ENCODE results near the gene CCDC38.

Gene CCDC38

DNA sequence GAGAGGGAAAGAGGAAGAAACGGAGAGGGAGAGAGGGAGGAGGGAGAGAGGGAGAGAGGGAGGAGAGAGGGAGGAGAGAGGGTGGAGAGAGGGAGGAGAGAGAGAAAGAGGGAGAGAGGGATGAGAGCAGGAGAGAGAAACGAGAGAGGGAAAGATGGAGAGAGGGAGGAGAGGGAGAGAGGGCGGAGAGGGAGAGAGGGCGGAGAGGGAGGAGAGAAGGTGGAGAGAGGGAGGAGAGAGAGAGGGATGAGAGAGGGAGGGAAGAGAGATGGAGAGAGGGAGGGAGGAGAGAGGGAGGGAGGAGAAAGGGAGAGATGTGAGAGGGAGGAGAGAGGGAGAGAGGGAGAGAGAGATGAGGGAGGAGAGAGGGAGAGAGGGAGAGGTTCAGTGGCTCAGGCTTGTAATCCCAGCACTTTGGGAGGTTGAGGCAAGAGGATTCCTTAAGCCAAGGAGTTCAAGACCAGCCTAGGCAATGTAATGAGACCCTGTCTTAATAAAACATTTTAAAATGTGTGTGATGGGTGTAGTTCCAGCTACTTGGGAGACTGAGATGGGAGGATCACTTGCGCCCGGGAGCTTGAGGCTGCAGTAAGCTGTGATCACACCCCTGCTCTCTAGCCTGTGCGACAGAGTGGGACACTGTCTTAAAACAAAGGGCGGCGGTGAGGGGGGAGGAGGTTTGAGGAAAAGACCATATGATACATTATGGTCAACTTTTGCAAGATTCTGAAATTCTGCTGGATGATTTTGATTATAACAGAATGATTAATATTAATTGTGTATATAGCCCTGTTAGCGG lies 105.0 kb downstream of the CCDC38 start:
- DNase-seq (ENCODE audit: low read depth in 4 of 4, low spot score in 1 of 4) = no peak

DNA sequence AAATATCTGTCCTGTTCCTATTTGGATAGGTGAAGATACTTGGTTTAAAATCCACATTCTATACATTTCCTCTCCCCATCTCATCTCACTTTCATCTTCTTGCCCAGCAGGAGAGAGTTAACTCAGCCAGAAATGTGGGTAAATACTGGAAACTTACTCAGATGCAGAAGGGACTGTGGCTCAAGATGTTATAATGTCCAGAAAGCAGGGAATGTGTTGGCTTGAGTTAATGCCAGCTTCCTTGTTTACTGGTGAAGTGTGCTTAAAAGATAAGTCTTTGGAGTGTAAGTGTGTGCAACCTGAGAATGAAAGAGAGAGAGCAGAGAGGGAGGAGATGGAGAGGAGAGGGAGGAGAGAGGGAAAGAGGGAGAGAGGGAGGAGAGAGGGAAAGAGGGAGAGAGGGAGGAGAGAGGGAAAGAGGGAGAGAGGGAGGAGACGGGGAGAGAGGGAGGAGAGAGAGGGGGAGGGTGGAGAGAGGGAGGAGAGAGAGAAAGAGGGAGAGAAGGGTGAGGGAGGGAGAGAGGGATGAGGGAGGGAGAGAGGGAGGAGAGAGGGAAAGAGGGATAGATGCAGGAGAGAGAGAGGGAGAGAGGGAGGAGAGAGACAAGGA lies 105.7 kb downstream of the CCDC38 start:
- DNase-seq (ENCODE audit: low read depth in 4 of 4, low spot score in 1 of 4) = no peak

DNA sequence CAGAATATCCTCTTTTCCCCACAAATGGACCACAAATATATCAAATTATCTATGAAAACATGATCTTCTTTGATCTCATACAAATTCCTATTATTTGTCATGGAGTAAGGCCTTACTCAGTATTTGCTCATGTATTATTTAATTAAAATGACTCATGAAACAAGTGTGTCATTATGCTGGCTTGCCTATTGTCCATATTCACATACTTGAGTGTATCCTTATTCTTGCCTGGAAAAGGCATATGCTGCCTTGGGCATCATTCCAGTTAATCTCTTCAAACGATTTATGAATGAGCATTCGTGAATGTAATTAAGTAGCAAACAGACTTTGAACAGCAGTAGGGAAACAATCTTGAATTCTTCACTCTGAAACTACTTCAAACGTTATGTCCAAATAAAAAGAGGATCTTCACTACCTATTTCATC lies 106.2 kb downstream of the CCDC38 start:
- DNase-seq (ENCODE audit: low read depth in 4 of 4, low spot score in 1 of 4) = no peak

DNA sequence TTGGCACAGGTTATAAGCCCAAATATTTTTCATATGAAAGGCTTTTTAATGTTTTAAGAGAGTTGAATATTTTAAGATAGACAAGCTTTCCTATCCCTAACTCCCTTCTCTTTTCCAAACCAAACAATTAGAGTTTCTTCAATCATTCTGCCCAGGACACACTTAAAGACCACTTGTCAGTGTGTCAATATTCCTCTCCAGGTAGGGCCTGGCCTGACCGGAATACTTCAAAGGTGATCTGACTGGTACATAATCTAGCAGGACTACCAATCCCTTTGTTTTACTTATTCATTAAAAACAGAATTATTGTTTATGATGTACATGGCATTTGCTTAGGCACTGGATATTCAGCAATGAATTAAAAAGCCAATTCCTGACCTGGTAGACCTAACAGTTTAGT lies 107.8 kb downstream of the CCDC38 start:
- DNase-seq (ENCODE audit: low read depth in 4 of 4, low spot score in 1 of 4) = no peak

- DNase-seq (ENCODE audit: low read depth in 4 of 4, low spot score in 1 of 4) = no peak
Measured at GRCh38 chr12:95830335-95831089, 111.9 kb downstream of the CCDC38 start.

DNA sequence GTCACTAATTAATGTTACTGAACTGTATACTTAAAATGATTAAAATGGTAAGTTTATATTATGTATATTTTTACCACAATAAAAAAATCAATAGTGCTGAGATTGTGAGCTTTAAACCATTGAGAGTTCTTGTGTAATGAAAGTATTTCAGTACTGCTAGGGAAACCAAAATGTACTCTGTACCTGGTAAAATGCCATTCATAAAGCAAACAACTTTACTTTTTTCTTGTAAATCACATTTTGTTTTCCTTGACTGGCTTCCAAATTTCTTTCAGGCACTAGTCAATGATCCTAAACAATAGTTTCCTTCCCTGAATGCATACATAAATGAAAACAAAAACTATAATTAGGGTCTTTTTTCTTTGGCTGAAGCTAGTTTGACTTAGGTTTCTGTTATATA lies 113.0 kb downstream of the CCDC38 start:
- no peak for DNase-seq (ENCODE audit: low read depth in 4 of 4, low spot score in 1 of 4)

- no peak for DNase-seq (ENCODE audit: low read depth in 4 of 4, low spot score in 1 of 4)
Measured at GRCh38 chr12:95820096-95820703, 122.2 kb downstream of the CCDC38 start.

Data from stimulated activated CD4-positive, alpha-beta T cell treated with anti-CD3 and anti-CD28 coated beads, Interleukin-1b, Interleukin-23, amount 100 ng/mL, for 24 hours (primary cell).